RWPE2 (cell line): Measurements from ENCODE around the gene ITIH4.

ENCODE experiments used
- ATAC-seq: fragments of 200-7000 bp; cut with Tn5 transposase; 3 replicates; pipeline ENCODE4 v1.9.1; 2021; ENCODE audit warnings: low read depth
- DNase-seq: peaks from one replicate; pipeline ENCODE4 v3.0.0-alpha.2; 2020; ENCODE audit warnings: low spot score
- H3K27ac ChIP-seq: fragments of 450-650 bp; 2 replicates; pipeline ENCODE4 v1.5.1; 2017; ENCODE audit warnings: mild to moderate bottlenecking; ENCODE audit not compliant: poor library complexity, severe bottlenecking
- H3K27me3 ChIP-seq: fragments of 250-450 bp; sonication (Bioruptor Pico); 2 replicates; pipeline ENCODE4 v1.5.1; 2021; ENCODE audit warnings: mild to moderate bottlenecking, moderate library complexity; ENCODE audit not compliant: insufficient read depth, poor library complexity, severe bottlenecking
- H3K36me3 ChIP-seq: fragments of 250-450 bp; sonication (Bioruptor Pico); 2 replicates; pipeline ENCODE4 v1.5.1; 2020; ENCODE audit warnings: low read depth, mild to moderate bottlenecking, moderate library complexity
- H3K4me1 ChIP-seq: fragments of 250-450 bp; sonication (Bioruptor Pico); 2 replicates; pipeline ENCODE4 v1.5.1; 2021; ENCODE audit warnings: mild to moderate bottlenecking, moderate library complexity; ENCODE audit not compliant: insufficient read depth, poor library complexity, severe bottlenecking
- H3K4me3 ChIP-seq: fragments of 250-450 bp; sonication (Bioruptor Pico); 2 replicates; pipeline ENCODE4 v1.5.1; 2021; ENCODE audit warnings: mild to moderate bottlenecking, moderate library complexity; ENCODE audit not compliant: severe bottlenecking
- H3K9me3 ChIP-seq: fragments of 250-450 bp; sonication (Bioruptor Pico); 2 replicates; pipeline ENCODE4 v1.5.1; 2021; ENCODE audit warnings: mild to moderate bottlenecking, moderate library complexity; ENCODE audit not compliant: severe bottlenecking
- CTCF ChIP-seq: fragments of 450-650 bp; IDR thresholded peaks from one replicate; pipeline ENCODE4 v1.5.1; 2017; ENCODE audit warnings: mild to moderate bottlenecking, moderate library complexity; ENCODE audit not compliant: poor library complexity, severe bottlenecking

Gene ITIH4

GRCh38 chr3:52847241-52847640 is 16.8 kb upstream of the ITIH4 start:
- Histone ChIP-seq H3K27me3 (no peaks in the 10 kb centered on the region), H3K9me3 (no peaks in the 10 kb centered on the region), H3K27ac (no peak overlapping the region), H3K36me3 (peaks cover 14% of the 10 kb centered on the region; the same call in 1 of the 2 replicates), H3K4me1 (no peaks in the 10 kb centered on the region), H3K4me3 (no peak overlapping the region)
- ATAC-seq (no peak), DNase-seq (no peak)
- no peak for TF ChIP-seq CTCF

GRCh38 chr3:52846432-52846965 is 16.0 kb upstream of the ITIH4 start:
- Histone ChIP-seq H3K9me3 (no peaks in the 10 kb centered on the region), H3K27me3 (no peaks in the 10 kb centered on the region), H3K27ac (no peak overlapping the region), H3K36me3 (peaks cover 9% of the 10 kb centered on the region; the same call in 1 of the 2 replicates), H3K4me1 (no peaks in the 10 kb centered on the region), H3K4me3 (no peak overlapping the region)
- no peak for TF ChIP-seq CTCF
- DNase-seq (no peak), ATAC-seq (no peak)

GRCh38 chr3:52845691-52846431 is 15.4 kb upstream of the ITIH4 start:
- ATAC-seq (peak; percentile 49; the same call in 1 of the 3 replicates), DNase-seq (no peak)
- peak; percentile 35 for TF ChIP-seq CTCF
- Histone ChIP-seq H3K27ac (no peak overlapping the region), H3K36me3 (peaks cover 5% of the 10 kb centered on the region; the same call in 1 of the 2 replicates), H3K27me3 (no peaks in the 10 kb centered on the region), H3K9me3 (no peaks in the 10 kb centered on the region), H3K4me1 (no peaks in the 10 kb centered on the region), H3K4me3 (no peak overlapping the region)

GRCh38 chr3:52845157-52845556 is 14.7 kb upstream of the ITIH4 start:
- no peak for DNase-seq
- Histone ChIP-seq H3K4me1 (no peaks in the 10 kb centered on the region), H3K27ac (no peak overlapping the region), H3K9me3 (no peaks in the 10 kb centered on the region), H3K36me3 (0 out of 2 replicates have a peak, but pooled peaks cover 5% of the 10 kb centered on the region), H3K4me3 (no peak overlapping the region), H3K27me3 (no peaks in the 10 kb centered on the region)
- TF ChIP-seq CTCF: no peak
- no peak for ATAC-seq
